Muscle layer of duodenum (tissue), 2 donors: ENCODE data around the gene TTLL11.

Experiments used
- H3K27ac ChIP-seq: one replicate; pipeline ENCODE4 v1.7.0; 2013; ENCODE audit warnings: mild to moderate bottlenecking, low read length
- H3K27me3 ChIP-seq: one replicate; pipeline ENCODE4 v1.7.0; 2013; ENCODE audit warnings: low read depth, mild to moderate bottlenecking, control low read depth, low read length
- H3K36me3 ChIP-seq, 2 donors: one replicate each; pipeline ENCODE4 v1.7.0; 2013; ENCODE audit warnings: low read length in 2 of 2, control low read depth in 1 of 2, mild to moderate bottlenecking in 1 of 2; ENCODE audit not compliant: insufficient read depth in 2 of 2, control insufficient read depth in 1 of 2
- H3K4me1 ChIP-seq, 2 donors: one replicate each; pipeline ENCODE4 v1.7.0; 2013; ENCODE audit warnings: low read length in 2 of 2, mild to moderate bottlenecking in 2 of 2, control low read depth in 1 of 2, moderate library complexity in 1 of 2; ENCODE audit not compliant: insufficient read depth in 2 of 2, control insufficient read depth in 1 of 2
- H3K4me3 ChIP-seq, 2 donors: one replicate each; pipeline ENCODE4 v1.7.0; 2013; ENCODE audit warnings: low read length in 2 of 2, low read depth in 1 of 2, mild to moderate bottlenecking in 1 of 2
- H3K9me3 ChIP-seq, 2 donors: one replicate each; pipeline ENCODE4 v1.7.0; 2013; ENCODE audit warnings: low read length in 2 of 2, control low read depth in 1 of 2, mild to moderate bottlenecking in 1 of 2; ENCODE audit not compliant: control insufficient read depth in 1 of 2
- donor health status: healthy.

The TTLL11 gene

GRCh38 chr9:121942866-121943382, 150.2 kb downstream of the TTLL11 start:
- no peak overlapping the region for H3K4me3 ChIP-seq
- no peak overlapping the region for H3K27ac ChIP-seq
- no peaks in the 10 kb centered on the region for H3K9me3 ChIP-seq
- no peaks in the 10 kb centered on the region for H3K4me1 ChIP-seq
- H3K36me3 ChIP-seq: no peaks in the 10 kb centered on the region
- H3K27me3 ChIP-seq: no peaks in the 10 kb centered on the region

GRCh38 chr9:121942313-121942712, 150.8 kb downstream of the TTLL11 start:
- Histone ChIP-seq H3K36me3 (no peaks in the 10 kb centered on the region), H3K4me1 (no peaks in the 10 kb centered on the region), H3K27me3 (no peaks in the 10 kb centered on the region), H3K4me3 (no peak overlapping the region), H3K9me3 (no peaks in the 10 kb centered on the region), H3K27ac (no peak overlapping the region)

GRCh38 chr9:121939643-121940042, 153.5 kb downstream of the TTLL11 start:
- Histone ChIP-seq H3K4me3 (no peak overlapping the region), H3K36me3 (peaks cover 0 to 4% of the 10 kb centered on the region in 2 donors), H3K4me1 (no peaks in the 10 kb centered on the region), H3K27ac (no peak overlapping the region), H3K9me3 (no peaks in the 10 kb centered on the region), H3K27me3 (no peaks in the 10 kb centered on the region)

GRCh38 chr9:121938621-121939020, 154.5 kb downstream of the TTLL11 start:
- no peak overlapping the region for H3K4me3 ChIP-seq
- no peak overlapping the region for H3K27ac ChIP-seq
- H3K9me3 ChIP-seq: no peaks in the 10 kb centered on the region
- no peaks in the 10 kb centered on the region for H3K27me3 ChIP-seq
- peaks cover 0 to 4% of the 10 kb centered on the region in 2 donors for H3K36me3 ChIP-seq
- H3K4me1 ChIP-seq: no peaks in the 10 kb centered on the region

GRCh38 chr9:121937240-121937639, 155.9 kb downstream of the TTLL11 start:
- Histone ChIP-seq H3K9me3 (no peaks in the 10 kb centered on the region), H3K36me3 (peaks cover 0 to 4% of the 10 kb centered on the region in 2 donors), H3K27ac (no peak overlapping the region), H3K4me3 (no peak overlapping the region), H3K4me1 (no peaks in the 10 kb centered on the region), H3K27me3 (no peaks in the 10 kb centered on the region)

GRCh38 chr9:121935739-121936138, 157.4 kb downstream of the TTLL11 start:
- H3K36me3 ChIP-seq: peaks cover 0 to 4% of the 10 kb centered on the region in 2 donors
- H3K27me3 ChIP-seq: no peaks in the 10 kb centered on the region
- no peak overlapping the region for H3K4me3 ChIP-seq
- no peak overlapping the region for H3K27ac ChIP-seq
- no peaks in the 10 kb centered on the region for H3K4me1 ChIP-seq
- no peaks in the 10 kb centered on the region for H3K9me3 ChIP-seq

GRCh38 chr9:121930956-121931355, 162.2 kb downstream of the TTLL11 start:
- Histone ChIP-seq H3K4me1 (no peaks in the 10 kb centered on the region), H3K27ac (no peak overlapping the region), H3K4me3 (no peak overlapping the region), H3K36me3 (peaks cover 0 to 4% of the 10 kb centered on the region in 2 donors), H3K27me3 (no peaks in the 10 kb centered on the region), H3K9me3 (no peaks in the 10 kb centered on the region)

GRCh38 chr9:121929893-121930875, 162.9 kb downstream of the TTLL11 start:
- Histone ChIP-seq H3K4me3 (no peak overlapping the region), H3K36me3 (no peaks in the 10 kb centered on the region), H3K9me3 (no peaks in the 10 kb centered on the region), H3K27me3 (no peaks in the 10 kb centered on the region), H3K4me1 (no peaks in the 10 kb centered on the region), H3K27ac (no peak overlapping the region)

GRCh38 chr9:121927636-121928035, 165.5 kb downstream of the TTLL11 start:
- H3K36me3 ChIP-seq: no peaks in the 10 kb centered on the region
- H3K9me3 ChIP-seq: no peaks in the 10 kb centered on the region

GRCh38 chr9:121927081-121927480, 166.0 kb downstream of the TTLL11 start:
- Histone ChIP-seq H3K9me3 (no peaks in the 10 kb centered on the region), H3K27ac (no peak overlapping the region), H3K4me3 (no peak overlapping the region), H3K36me3 (no peaks in the 10 kb centered on the region), H3K4me1 (no peaks in the 10 kb centered on the region), H3K27me3 (no peaks in the 10 kb centered on the region)

More at GRCh38 chr9:121927636-121928035, 165.5 kb downstream of the TTLL11 start:
- H3K4me3 ChIP-seq: no peak overlapping the region
- H3K4me1 ChIP-seq: no peaks in the 10 kb centered on the region
- H3K27ac ChIP-seq: no peak overlapping the region
- no peaks in the 10 kb centered on the region for H3K27me3 ChIP-seq

GRCh38 chr9:121926351-121926801, 166.7 kb downstream of the TTLL11 start:
- H3K36me3 ChIP-seq: no peaks in the 10 kb centered on the region
- H3K27ac ChIP-seq: no peak overlapping the region
- no peaks in the 10 kb centered on the region for H3K4me1 ChIP-seq
- H3K9me3 ChIP-seq: no peaks in the 10 kb centered on the region
- no peaks in the 10 kb centered on the region for H3K27me3 ChIP-seq
- H3K4me3 ChIP-seq: no peak overlapping the region
